ENCODE results near the gene TCF4. TPM values are rescaled to one million over a fixed set of nuclear protein-coding genes. Genes with fewer than 3 reads are reported as not detected.

TCF4 gene
- total RNA-seq, 1 experiment from 2014 or later, result 0.42 TPM

- Histone ChIP-seq H2AFZ (ENCODE audit: low read depth, low read length, poor library complexity, severe bottlenecking) (no peak overlapping the region), H3K36me3 (ENCODE audit: control insufficient read depth in 1 of 2, insufficient read depth in 2 of 2, low read length in 2 of 2) (no peaks in the 10 kb centered on the region), H3K4me1 (ENCODE audit: control insufficient read depth in 1 of 2, insufficient read depth in 2 of 2, low read length in 2 of 2) (no peaks in the 10 kb centered on the region), H3K4me3 (replicated peaks in 1 of 2; ENCODE audit: low read depth in 1 of 2, low read length in 2 of 2) (no peak overlapping the region), H3K9me2 (ENCODE audit: insufficient read depth) (no peaks in the 10 kb centered on the region), H3K27me3 (ENCODE audit: insufficient read depth, low read length) (no peaks in the 10 kb centered on the region), H3K9me3 (ENCODE audit: control insufficient read depth in 1 of 2, insufficient read depth in 1 of 2, low read depth in 1 of 2, low read length in 2 of 2) (no peaks in the 10 kb centered on the region), H3K27ac (ENCODE audit: low read depth, low read length) (no peak overlapping the region), H4K20me1 (ENCODE audit: insufficient read depth) (no peaks in the 10 kb centered on the region), H3K4me2 (ENCODE audit: low read length) (no peak overlapping the region), H3K79me2 (ENCODE audit: insufficient read depth, low read length) (no peaks in the 10 kb centered on the region), H3K9ac (ENCODE audit: low read length) (no peak overlapping the region)
- intact Hi-C loops (cut with micrococcal nuclease), result no loop called here
- TF ChIP-seq TCF7L2 (IDR thresholded peaks at IDR 0.05; ENCODE audit: borderline replicate concordance, extremely low read depth, insufficient read depth, insufficient read length) (no peak), MAX (IDR thresholded peaks at IDR 0.05) (no peak), CBX3 (IDR thresholded peaks at IDR 0.05; ENCODE audit: low read depth) (no peak), JUND (IDR thresholded peaks at IDR 0.05) (no peak), POLR2AphosphoS5 (IDR thresholded peaks at IDR 0.05; ENCODE audit: low read depth, low read length) (no peak), ELF1 (IDR thresholded peaks at IDR 0.05; ENCODE audit: borderline replicate concordance, low read depth) (no peak), YY1 (IDR thresholded peaks at IDR 0.05; ENCODE audit: extremely low read depth, insufficient replicate concordance, low read depth, low read length) (no peak), ATF3 (IDR thresholded peaks at IDR 0.05) (no peak), ZNF274 (IDR thresholded peaks at IDR 0.05; ENCODE audit: low read depth, low read length) (no peak), EZH2 (IDR thresholded peaks at IDR 0.05) (no peak), SP1 (IDR thresholded peaks at IDR 0.05; ENCODE audit: low read depth) (no peak), SIN3A (IDR thresholded peaks at IDR 0.05; ENCODE audit: low read depth) (no peak), FOSL1 (IDR thresholded peaks at IDR 0.05; ENCODE audit: low read depth) (no peak), CEBPB (IDR thresholded peaks at IDR 0.05; ENCODE audit: low read depth) (no peak), RAD21 (IDR thresholded peaks at IDR 0.05; ENCODE audit: low read depth) (no peak), CTCF (IDR thresholded peaks at IDR 0.05 in 2 of 3, conservative IDR thresholded peaks at IDR 0.05 in 1 of 3; ENCODE audit: borderline replicate concordance in 1 of 3, insufficient read depth in 1 of 3, low read depth in 2 of 3, low read length in 2 of 3) (no peak)
- ChIA-PET CTCF (no interaction called here), RAD21 (ENCODE audit: low non-redundant PET in 1 of 2, low total read pairs in 2 of 2, uncharacterized antibody in 2 of 2, unreplicated experiment in 2 of 2) (no interaction called here), POLR2A (no interaction called here)
- no peak for DNase-seq (ENCODE audit: low read depth, low spot score)
- no TSS peak for BruUV-seq (replicated peaks)
- no peak for ATAC-seq
Measured at GRCh38 chr18:55425698-55426097, 162.3 kb downstream of the TCF4 start.
